HG02763 (cell line): Measurements from ENCODE around the gene CFD.
"Not testable (repeated sequence)": the region's sequence is repeated elsewhere in the genome, so short reads cannot be mapped to it uniquely, and the experiment has no call there.

ENCODE experiments used
- ATAC-seq: cut with Tn5 transposase; IDR thresholded peaks from one replicate; pipeline ENCODE4 v1.9.1; 2021; ENCODE audit warnings: mild to moderate bottlenecking, moderate library complexity; ENCODE audit not compliant: unreplicated experiment

The CFD gene

GRCh38 chr19:858868-859843, at the start of gene CFD:
TSS of gene CFD (plus strand) at chr19:859664. CDS start at chr19:859690, 26 bp downstream.
- ATAC-seq = no peak

DNA sequence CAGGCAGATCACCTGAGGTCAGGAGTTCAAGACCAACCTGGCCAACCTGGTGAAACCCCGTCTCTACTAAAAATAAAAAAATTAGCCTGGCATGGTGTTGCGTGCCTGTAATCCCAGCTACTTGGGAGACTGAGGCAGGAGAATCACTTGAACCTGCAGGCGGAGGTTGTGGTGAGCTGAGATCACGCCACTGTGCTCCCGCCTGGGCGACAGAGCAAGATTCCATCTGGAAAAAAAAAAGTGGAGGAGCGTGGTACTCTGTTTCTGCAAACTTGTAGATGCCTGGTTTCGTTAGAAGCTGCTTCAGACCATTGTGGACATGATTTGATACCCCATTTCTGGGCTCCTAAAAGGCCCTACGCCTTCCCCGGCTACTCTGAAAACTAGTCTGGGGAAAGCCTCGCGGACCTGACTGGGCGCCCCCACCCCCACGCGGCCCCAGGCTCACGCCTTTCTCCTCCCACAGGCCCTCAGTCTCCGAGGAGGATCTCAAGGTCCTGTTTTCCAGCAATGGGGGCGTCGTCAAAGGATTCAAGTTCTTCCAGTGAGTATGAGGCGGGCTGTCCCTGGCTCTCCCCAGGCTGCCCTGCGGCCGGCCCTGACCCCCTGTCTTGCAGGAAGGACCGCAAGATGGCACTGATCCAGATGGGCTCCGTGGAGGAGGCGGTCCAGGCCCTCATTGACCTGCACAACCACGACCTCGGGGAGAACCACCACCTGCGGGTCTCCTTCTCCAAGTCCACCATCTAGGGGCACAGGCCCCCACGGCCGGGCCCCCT, 49.2 kb upstream of the CFD start:
- ATAC-seq = no peak

- ATAC-seq = no peak
Measured at GRCh38 chr19:810883-811489, 48.5 kb upstream of the CFD start.

GRCh38 chr19:811506-812048, 47.9 kb upstream of the CFD start:
- ATAC-seq = no peak

- no peak for ATAC-seq
Measured at GRCh38 chr19:812049-812746, 47.3 kb upstream of the CFD start.

DNA sequence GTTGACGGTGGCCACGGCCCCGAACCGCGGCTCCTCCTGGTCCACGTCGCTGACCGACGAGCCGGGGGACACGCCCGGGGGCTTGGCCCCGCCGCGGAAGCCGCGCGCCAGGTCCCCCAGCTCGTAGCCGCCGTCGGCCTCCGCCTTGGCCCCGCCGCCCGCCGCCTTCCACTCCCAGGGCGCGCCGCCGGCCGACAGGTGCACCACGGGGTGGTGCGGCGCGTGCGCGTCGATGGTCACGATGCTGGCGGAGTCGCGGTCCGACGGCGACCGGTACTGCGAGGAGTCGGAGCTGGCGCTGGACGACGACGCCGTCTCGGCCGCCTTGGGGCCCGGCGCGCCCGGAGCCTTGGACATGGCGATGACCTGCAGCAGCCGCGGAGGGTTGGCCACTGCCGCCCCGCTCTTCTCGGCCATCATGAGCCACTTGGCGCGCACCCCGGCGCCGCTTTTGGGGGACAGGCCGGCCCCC, 46.7 kb upstream of the CFD start:
- no peak for ATAC-seq

- ATAC-seq = no peak
Measured at GRCh38 chr19:813219-814151, 46.0 kb upstream of the CFD start.

GRCh38 chr19:814152-815078, 45.0 kb upstream of the CFD start:
- ATAC-seq = no peak

- ATAC-seq = no peak
Measured at GRCh38 chr19:815079-815774, 44.2 kb upstream of the CFD start.

- ATAC-seq = no peak
Measured at GRCh38 chr19:815775-816499, 43.5 kb upstream of the CFD start.

- no peak for ATAC-seq
Measured at GRCh38 chr19:816500-816857, 43.0 kb upstream of the CFD start.

- ATAC-seq = not testable (repeated sequence)
Measured at GRCh38 chr19:820212-820611, 39.3 kb upstream of the CFD start.

DNA sequence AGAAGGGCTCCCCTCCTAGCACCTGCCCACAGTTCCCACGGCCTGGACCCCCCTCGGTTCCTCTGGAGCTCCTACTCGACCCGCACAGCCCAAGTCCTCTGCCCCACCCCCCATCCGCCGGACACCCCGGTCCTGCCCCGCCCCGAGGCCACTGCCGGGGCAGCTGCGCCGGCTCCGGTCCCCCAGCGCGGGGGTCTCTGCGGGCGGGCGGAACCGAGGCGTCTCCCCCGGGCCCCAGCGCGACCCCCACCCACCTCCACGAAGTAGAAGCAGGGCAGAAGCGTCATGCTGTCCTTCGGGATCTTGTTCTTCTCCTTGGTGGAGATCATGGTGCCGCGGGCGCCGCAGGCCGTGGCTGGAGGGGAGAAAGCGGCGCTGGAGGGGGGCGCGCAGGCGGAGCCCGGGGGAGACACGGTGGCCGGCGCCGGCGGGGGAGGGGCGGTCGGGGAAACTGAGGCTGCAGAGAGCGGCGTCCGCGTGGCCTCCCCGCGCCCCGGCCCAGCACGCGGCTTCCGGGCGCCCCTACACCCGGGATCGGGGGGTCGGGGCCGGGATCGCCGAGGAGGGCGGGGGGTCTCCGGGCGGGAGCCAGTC, 38.1 kb upstream of the CFD start:
- ATAC-seq = no peak

GRCh38 chr19:821825-822503, 37.5 kb upstream of the CFD start, which contains the start of gene PLPPR3:
TSS of gene PLPPR3 (minus strand) at chr19:821955. CDS start at chr19:821559, 396 bp downstream.
- ATAC-seq = no peak

DNA sequence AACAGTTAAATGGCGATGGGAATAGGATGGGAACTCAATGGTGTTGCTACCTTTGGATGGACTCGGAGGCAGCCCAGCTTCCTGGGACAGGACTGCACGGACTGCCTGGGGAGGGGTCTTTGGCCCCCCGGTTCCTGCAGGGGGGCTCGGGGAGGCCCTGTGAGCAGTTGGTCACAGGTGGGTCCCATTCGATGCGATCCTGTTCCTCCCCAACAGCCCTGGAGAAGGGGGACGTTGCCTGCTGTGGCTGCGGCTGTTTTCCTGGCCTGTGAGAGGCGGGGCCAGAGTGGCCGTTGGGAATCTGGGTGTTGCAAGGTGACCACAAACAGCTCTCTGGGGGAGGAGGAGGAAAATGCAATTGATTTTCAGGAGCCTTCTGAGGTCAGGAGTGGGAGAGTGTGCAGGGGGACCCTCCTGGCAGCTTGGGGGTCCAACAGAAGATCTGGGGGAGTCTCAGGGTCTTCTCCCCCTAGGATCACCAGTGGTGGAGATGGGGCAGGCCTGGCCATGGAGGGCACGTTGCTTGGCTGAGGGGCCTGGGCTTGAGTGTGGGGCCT, 35.8 kb upstream of the CFD start:
- no peak for ATAC-seq

GRCh38 chr19:824885-825284, 34.6 kb upstream of the CFD start:
- no peak for ATAC-seq
